Epithelial cell of esophagus (primary cell): ENCODE data around the gene DUSP2.

ENCODE experiments used
- DNase-seq: peaks from one replicate; pipeline ENCODE4 v3.0.0; 2010; ENCODE audit warnings: low read depth
- H3K4me3 ChIP-seq: 2 replicates; pipeline ENCODE4 v1.5.1; 2011; ENCODE audit warnings: mild to moderate bottlenecking, low read length, control low read depth
- TF ChIP-seq, protein P1 (sequence below): IDR thresholded peaks from 2 replicates; pipeline ENCODE4 v1.5.1; 2011; ENCODE audit warnings: low read depth, mild to moderate bottlenecking, low read length, control low read depth, inconsistent platforms; ENCODE audit not compliant: insufficient read depth; ENCODE audit errors: missing control alignments

DUSP2 gene

DNA sequence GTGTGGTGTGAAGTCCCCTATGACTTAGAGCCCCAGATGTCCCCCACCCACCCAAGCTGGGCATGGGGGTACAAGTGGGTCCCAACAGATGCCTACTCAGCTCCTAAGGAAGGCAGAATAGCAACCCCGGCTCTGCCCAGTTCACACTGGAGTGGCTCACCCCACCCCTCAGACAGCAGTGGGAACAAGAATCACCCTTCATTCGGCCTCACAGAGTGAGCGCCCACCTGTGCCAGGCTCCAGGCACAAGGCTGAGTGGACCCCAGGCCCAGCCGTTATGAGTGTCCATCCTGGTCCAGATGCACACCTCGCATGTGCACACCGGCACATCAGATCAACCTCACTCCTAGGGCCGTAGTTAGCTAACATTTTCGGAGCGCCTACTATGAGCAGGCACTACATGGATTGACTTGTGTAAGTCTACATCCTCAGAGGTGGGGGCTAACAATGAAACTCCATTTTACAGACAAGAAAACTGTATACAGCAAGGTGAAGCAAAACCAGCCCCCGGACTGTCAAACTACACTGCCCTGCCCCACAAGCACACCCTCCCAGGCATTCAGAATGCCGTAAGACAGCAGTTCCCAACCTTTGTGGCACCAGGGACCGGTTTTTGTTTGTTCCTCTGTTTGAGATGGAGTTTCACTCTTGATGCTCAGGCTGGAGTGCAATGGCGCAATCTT is 4.2 kb downstream of the DUSP2 start:
- TF ChIP-seq, protein P1, sequence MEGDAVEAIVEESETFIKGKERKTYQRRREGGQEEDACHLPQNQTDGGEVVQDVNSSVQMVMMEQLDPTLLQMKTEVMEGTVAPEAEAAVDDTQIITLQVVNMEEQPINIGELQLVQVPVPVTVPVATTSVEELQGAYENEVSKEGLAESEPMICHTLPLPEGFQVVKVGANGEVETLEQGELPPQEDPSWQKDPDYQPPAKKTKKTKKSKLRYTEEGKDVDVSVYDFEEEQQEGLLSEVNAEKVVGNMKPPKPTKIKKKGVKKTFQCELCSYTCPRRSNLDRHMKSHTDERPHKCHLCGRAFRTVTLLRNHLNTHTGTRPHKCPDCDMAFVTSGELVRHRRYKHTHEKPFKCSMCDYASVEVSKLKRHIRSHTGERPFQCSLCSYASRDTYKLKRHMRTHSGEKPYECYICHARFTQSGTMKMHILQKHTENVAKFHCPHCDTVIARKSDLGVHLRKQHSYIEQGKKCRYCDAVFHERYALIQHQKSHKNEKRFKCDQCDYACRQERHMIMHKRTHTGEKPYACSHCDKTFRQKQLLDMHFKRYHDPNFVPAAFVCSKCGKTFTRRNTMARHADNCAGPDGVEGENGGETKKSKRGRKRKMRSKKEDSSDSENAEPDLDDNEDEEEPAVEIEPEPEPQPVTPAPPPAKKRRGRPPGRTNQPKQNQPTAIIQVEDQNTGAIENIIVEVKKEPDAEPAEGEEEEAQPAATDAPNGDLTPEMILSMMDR: no peak
- DNase-seq: no peak
- no peak overlapping the region for H3K4me3 ChIP-seq

DNA sequence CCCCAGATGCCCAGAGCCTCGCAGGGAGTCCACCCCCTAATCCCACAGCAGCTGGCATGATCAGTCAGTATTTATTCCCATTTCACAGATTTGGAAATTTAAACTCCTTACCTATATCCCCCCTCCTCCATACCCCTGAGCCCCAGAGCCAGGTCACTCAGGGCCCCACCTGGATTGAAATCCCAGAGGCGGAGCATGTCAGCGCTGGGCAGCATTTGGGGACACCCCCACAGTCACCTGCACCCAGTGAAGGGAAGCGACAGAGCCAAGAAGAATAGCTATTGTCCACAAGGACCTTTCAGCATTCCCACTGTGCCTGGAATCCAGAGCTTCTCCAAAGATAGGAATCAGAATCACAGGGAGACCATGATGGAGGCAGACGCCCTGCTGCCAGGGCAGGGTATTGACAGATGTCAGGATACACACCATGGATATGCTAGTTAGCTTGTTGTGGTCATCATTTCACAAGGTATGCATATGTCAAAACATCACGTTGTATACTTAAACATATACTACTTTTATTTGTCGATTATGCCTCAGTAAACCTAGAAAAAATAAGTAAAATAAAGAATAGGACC is 6.0 kb downstream of the DUSP2 start:
- TF ChIP-seq, protein P1: no peak
- DNase-seq: no peak
- H3K4me3 ChIP-seq: no peak overlapping the region

DNA sequence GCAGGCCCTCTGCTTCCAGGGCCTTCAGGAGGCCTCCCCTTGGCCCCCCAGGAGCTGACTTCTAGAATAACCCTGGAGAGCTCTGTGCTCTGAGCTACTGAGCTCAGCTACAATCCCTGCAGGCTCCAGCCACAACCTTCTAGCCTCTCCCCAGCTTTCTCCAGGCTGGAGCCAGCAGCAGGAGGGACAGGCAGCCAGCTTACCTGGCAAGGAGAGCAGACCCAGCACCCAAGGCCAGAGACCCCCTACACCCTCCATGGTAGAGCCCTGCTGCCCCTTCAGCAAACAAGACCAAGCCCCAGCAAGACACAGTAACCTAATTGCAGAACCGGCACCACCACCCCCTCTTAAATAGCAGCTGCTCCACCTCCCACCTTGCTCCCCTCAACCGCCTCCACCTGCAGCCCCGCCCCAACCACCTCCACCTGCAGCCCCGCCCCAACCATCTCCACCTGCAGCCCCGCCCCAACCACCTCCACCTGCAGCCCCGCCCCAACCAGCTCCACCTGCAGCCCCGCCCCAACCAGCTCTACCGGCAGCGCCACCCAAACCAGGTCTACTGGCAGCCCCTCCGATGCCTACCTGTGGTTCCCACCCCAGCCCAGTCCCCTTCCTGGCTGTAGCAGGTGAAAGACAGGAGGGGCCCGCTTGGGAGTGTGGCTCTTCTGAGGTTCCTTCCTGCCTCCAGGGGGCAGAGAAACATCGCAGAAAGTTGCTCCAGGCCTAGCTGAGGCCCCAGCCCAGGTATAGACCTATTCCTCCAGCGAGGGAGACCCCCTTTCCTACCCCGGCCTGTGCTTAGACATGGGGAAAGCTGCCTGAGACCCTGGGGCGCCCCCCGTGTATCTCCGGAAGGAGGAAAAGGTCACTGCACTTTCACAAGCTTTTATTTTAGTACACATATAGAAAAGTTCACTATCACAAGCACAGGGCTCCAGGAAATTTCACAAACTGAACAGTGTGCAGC is 6.8 kb downstream of the DUSP2 start, which contains the start of gene ASTL:
TSS of gene ASTL (minus strand) at position 324 of the 967 bp plus-strand sequence. CDS start at position 258, 66 bp downstream.
- TF ChIP-seq, protein P1: peak; percentile 51
- peak; percentile 77 for DNase-seq
- H3K4me3 ChIP-seq: no peak within 1 kb of the TSS

DNA sequence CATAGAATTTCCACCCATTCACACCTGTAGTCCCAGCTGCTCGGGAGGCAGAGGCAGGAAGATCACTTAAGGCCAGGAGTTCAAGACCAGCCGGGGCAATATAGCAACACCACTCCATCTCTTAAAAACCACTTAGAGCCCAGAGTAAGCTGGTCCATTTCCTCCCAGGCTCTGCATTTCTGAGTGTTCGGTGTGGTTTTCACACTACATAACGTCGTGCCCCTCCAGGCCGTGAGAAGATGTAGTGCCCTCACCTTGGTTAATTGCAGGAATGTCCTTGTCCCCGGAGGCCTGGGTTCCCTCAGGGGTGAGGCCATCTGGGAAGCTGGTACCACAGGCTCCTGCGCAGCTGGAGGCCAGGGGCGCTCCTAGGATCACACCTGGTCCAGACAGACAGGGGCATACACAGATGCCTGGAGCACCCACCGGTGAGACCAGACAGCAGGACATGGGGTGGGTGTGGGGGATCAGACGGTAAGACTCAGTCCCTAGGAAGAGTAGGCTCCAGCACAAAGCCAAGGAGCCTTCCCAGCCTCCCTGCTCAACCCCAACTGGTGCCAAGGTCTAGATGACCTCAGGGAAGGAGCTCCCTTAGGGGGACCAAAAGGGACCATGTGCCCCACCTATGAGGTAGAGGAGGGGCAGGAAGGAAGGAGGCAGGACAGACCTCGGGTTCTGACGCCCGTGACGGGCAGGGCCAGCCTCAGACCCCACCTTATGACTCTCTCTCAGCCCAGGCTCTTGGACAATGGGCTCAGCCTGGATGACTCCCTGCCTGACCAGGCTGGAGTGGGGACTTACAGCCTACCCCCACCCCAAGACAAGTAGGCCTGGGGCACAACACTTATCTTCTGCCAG is 7.7 kb downstream of the DUSP2 start:
- H3K4me3 ChIP-seq: no peak overlapping the region
- no peak for DNase-seq
- TF ChIP-seq, protein P1: no peak

DNA sequence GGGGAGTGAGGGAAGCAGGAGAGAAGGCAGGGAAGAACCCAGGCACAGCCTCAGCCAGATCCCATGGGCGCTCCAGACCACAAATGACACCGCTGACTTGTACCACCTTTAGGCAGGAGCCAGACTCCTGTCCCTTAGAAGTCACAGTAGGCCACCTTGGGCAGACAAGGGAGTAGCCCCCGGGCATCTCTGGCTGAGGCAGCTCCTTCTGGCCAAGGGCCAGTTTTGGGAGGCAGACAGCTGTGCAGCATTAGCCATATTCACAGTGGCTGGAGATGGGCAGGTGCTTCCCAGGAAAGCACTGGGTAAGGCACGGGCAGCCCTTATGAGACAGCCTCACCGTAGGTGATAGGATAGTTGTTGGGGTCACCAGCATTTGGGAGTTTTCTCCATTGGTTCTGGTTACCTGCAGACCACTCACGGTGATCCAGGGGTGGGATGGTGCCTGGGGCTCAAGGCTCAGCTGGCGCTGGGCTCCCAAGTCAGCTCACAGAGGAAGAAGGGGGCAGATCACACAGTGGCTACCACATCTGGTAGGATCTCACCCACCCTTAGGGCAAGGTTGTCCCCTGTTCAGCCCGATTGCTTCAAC is 9.0 kb downstream of the DUSP2 start:
- TF ChIP-seq, protein P1: no peak
- DNase-seq: no peak
- no peak overlapping the region for H3K4me3 ChIP-seq

DNA sequence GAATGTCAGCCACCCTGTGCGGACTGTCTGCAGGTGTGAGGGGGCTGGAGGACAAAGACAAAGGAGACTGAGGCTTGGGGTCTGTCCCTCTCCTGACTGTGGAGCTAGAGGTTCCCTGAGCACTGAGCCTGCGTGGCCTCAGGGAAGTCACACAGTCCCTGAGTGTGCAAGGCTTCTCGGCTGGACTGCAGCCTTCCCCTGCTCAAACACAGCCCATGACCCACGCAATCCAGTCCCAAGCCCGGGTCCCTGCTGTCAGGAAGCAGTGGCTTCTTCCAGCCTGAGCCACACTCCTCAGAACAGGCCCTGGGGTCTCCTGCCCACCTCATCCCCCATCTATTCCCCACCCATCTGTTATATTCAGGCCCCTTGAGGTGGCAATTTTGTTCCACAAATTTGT is 9.6 kb downstream of the DUSP2 start:
- DNase-seq: no peak
- TF ChIP-seq, protein P1: no peak
- no peak overlapping the region for H3K4me3 ChIP-seq
